GM18502 (cell line): ENCODE measurements around the gene CTRB2.
A peak's percentile ranks its signal among the peaks of the same experiment; 100 is the strongest.
"Not testable (repeated sequence)": the region's sequence is repeated elsewhere in the genome, so short reads cannot be mapped to it uniquely, and the experiment has no call there.

Experiments used
- ATAC-seq: cut with Tn5 transposase; IDR thresholded peaks from one replicate; pipeline ENCODE4 v1.9.1; 2021; ENCODE audit warnings: mild to moderate bottlenecking; ENCODE audit not compliant: unreplicated experiment, poor library complexity

The CTRB2 gene

GRCh38 chr16:75228143-75228976 lies 21.4 kb upstream of the CTRB2 start:
- no peak for ATAC-seq

DNA sequence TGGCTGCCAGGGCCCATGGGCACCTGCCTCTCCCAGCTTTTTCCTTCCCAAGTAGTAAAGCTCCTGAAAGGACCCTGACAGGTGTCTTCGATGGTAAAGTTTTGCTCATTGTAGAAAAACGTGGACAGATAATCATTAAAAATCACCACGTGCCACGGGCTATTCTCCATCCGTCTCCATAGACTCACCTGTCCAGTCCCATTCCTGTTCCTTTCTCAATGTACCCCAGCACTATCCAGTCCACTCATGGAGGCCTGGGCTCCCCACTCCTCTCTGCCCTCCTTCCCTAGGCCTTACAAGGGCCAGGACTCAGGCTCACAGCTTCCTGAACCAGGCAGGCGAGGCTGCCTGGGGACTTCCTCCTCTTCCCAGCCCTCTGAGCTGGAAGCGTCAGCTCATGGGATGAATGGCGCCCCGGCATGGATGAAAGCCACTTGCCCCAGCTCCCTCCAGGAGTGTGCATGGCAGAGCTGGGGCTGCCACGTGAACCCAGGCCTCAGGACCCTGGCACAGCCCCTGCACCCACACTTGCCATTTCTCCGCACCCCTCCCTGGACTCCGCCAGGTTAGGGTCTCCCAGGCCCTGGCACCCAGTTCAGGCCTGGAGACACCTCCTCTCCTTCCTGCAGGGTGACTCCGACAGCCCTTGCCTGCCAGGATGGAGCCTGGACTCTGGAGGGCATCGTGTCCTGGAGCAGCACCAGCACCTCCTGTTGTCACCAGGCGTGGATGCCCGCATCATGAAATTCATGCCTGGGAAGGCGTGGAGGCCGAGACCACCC lies 20.6 kb upstream of the CTRB2 start:
- no peak for ATAC-seq

DNA sequence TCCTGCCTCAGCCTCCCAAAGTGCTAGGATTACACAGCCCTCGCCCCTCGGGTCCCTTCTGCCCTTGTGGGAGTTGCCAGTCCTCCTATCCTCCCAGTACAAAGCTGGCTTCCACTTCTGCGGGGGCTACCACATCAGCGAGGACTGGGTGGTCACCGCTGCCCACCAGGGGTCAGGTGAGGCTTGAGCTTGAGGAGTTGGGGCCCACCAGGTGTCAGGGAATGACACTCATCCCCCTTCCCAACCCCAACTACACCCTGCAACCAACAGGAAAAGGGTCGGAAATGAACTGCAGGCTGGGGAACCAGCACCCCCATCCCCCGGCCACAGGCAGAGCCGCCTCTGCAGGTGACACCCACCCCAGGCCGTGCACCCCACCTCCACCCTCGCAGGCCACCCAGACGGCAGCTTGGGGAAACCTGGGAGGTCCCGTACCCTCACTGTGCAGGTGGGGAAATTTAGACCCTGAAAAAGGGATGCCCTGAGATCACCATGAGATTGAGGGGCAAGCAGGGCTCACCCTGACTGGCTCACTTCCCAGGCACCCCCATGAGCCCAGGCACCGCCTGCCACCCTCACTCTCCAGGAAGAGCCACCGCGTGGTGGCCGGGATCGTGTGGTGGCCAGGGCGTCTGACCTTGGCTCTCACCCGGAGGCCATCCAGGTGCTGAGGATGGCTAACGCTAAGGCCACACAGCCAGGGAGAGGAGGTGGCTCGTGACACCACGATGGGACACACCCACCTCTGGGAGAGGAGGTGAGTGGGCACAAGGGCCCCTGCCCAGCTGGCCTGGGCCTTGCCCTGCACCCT lies 19.8 kb upstream of the CTRB2 start:
- ATAC-seq = no peak

- ATAC-seq = no peak
Measured at GRCh38 chr16:75225678-75226515, 18.9 kb upstream of the CTRB2 start.

DNA sequence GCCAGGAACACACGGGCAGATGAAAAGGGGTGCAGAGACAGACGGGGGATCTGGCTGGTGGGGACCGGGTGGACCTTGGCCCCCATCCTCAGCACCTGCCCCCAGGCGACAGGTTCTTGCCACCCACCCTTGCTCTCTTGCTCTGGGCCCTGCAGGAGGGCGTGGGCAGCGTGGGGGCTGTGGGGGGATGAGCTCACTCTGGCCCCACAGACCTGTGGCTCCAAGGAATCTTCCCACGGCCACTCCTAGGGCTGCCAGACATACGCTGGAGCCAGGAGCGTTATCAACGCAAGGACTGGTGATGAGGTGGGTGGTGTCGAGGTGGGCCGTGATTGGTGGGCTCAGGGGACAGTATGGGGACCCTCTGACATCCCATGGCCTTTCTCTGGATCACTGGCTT lies 18.1 kb upstream of the CTRB2 start:
- ATAC-seq = no peak

GRCh38 chr16:75224306-75225082 lies 17.5 kb upstream of the CTRB2 start:
- no peak for ATAC-seq

- ATAC-seq = not testable (repeated sequence)
Measured at GRCh38 chr16:75223129-75223528, 16.2 kb upstream of the CTRB2 start.

GRCh38 chr16:75222271-75222783 lies 15.4 kb upstream of the CTRB2 start:
- ATAC-seq = no peak

GRCh38 chr16:75219838-75220237 lies 12.9 kb upstream of the CTRB2 start:
- peak; percentile 43 for ATAC-seq

- ATAC-seq = no peak
Measured at GRCh38 chr16:75219088-75219487, 12.1 kb upstream of the CTRB2 start.

DNA sequence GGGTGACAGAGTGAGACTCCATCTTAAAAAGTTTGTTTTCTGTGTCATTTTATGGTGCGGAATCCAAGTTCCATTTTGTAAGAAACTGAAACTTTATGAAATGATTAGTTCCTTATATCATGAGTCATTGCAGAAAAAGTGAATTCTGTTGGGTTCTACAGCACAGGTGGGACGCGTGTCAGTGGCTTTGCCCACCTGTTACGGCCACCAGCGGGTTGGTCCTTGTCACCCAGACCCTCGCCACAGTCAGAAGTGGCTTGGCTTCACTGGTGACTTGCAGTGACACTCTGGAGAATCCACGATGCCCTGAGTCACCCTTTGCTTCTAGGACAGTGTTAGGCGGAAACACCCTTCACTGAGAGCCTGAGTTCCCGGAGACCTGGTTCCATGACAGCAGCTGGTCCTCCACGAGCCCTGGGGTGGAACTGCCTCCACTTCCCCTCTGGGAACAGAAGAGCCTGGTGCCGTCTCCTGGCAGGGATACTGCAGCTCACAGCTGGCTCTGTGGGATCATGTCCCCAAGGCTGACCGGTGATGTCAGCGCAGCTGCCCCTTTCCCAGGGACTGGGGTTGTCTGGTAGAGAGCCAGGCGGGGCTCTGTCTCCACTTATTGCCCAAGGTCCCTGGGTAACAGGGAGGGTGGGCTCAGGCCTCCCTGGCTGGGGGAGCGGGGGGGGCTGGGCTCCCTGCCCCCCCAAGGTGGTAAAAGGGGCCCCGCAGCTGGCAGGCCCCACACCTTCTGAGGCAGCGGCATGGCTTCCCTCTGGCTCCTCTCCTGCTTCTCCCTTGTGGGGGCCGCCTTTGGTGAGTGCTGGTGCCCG lies 11.5 kb upstream of the CTRB2 start, which contains the start of gene CTRB1:
Gene CTRB1, plus strand, starts transcription at position 733 of the 821 bp plus-strand sequence. Its CDS starts 20 bp downstream, at position 753.
- peak; percentile 83 for ATAC-seq

DNA sequence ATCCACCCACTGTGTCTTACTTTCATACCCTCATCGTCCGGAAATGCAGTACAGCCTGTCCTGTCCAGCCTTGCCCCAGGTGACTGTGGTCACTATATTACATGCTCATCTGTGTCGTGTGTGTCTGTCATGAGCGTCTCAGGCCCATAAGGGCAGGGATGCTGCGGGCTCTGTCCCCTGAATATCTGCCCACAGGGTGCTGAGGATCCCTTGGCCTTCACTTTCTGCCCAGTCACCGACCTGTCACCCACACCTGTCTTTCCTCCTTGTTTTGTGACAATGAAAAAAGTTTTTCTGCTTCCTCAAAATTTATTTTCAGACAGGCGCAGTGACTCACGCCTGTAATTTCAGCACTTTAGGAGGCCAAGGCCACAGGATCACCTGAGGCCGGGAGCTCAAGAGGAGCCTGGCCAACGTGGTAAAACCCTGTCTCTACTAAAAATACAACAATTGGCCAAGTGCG lies 10.5 kb upstream of the CTRB2 start:
- no peak for ATAC-seq

GRCh38 chr16:75216576-75216975 lies 9.6 kb upstream of the CTRB2 start:
- no peak for ATAC-seq

DNA sequence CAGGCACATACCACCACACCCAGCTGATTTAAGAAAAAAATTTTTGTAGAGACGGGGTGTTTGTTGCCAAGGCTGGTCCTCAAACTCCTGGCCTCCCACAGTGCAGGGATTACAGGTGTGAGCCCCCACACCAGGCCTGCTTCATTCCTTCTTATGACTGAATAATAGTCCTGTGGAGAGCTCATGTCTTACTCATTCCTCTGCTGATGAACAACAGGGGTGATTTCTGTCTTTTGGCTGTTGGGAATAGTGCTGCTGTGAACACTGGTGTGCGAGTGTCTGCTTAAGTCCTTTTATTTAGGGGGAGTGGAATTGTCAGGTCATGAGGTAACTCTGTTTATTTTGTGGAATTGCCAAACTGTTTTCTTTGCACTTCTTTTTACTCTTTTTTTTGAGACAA lies 9.2 kb upstream of the CTRB2 start:
- ATAC-seq = no peak

GRCh38 chr16:75211286-75211685 lies 4.3 kb upstream of the CTRB2 start:
- ATAC-seq = not testable (repeated sequence)

- ATAC-seq = no peak
Measured at GRCh38 chr16:75209944-75210343, 3.0 kb upstream of the CTRB2 start.

GRCh38 chr16:75209514-75209913 lies 2.6 kb upstream of the CTRB2 start:
- not testable (repeated sequence) for ATAC-seq
